NCI-H748 treated with DMSO at 0.1 percent for 48 hours (cell line): ENCODE measurements around the gene GPR6.

Experiments
- DNase-seq: peaks from one replicate; lab custom pipeline; 2025; lab: John Stamatoyannopoulos, UW

The GPR6 gene, protein sequence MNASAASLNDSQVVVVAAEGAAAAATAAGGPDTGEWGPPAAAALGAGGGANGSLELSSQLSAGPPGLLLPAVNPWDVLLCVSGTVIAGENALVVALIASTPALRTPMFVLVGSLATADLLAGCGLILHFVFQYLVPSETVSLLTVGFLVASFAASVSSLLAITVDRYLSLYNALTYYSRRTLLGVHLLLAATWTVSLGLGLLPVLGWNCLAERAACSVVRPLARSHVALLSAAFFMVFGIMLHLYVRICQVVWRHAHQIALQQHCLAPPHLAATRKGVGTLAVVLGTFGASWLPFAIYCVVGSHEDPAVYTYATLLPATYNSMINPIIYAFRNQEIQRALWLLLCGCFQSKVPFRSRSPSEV

GRCh38 chr6:109978174-109979032 lies at the start of gene GPR6:
Gene GPR6 (plus strand): TSS chr6:109978311. CDS start chr6:109979113, 802 bp downstream.
- peak; percentile 80 for DNase-seq

DNA sequence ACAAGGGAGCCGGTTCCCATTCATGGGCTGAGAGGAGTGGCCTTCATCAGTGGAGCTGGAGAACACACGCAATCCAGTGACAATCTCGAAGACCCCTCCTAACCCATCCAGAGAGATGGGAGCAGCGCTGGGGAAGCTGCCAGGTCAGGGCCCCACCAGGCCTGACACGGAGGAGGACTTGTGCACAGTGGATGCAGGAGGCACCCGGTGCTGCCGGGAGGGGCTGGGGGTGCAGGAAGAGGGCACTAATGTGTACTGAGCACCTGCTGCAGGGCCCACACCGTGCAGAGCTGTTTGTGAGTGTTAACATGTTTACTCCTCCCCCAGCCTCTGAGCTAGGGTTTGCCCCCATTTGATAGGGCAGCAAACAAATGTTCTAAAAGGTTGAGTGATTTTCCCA lies 43.8 kb upstream of the GPR6 start:
- no peak for DNase-seq

DNA sequence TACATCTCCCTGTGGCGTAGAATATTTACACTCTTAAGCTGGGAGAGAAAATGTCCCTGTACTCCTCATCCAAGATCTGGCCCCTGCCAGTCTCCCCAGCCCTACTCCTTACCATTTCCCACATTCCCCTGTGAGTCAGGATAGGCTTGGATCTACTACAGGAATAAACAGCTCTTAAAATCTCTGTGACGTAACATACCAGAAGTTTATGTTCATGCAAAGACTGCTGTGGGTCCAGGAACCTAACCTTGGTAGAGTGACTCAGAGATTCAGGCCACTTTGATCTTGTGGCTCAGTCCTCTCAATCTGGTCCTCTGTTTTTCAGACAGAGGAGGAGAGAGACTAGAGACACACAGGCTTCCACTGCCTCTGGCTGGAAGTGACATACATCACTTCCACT lies 38.5 kb upstream of the GPR6 start:
- no peak for DNase-seq

DNA sequence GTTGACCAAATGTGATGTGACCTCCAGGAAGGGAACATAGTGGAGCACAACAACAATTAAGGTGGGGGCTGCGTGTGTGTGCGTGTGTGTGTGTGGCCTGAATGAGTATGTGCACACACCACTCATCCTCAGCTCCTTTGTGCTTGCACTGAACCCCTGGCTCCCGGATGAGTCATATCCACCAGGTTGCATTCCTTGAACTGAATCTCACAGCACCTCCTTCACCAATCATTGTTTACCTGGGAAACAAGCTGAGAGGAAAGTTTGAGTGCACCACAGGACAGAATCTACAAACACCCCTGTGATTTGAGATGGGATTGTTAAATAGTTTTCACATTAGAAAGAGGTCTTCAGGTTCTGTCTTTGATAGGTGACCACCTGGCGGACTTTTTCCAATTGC lies 33.7 kb upstream of the GPR6 start:
- no peak for DNase-seq

GRCh38 chr6:109945091-109945490 lies 33.0 kb upstream of the GPR6 start:
- DNase-seq = no peak

DNA sequence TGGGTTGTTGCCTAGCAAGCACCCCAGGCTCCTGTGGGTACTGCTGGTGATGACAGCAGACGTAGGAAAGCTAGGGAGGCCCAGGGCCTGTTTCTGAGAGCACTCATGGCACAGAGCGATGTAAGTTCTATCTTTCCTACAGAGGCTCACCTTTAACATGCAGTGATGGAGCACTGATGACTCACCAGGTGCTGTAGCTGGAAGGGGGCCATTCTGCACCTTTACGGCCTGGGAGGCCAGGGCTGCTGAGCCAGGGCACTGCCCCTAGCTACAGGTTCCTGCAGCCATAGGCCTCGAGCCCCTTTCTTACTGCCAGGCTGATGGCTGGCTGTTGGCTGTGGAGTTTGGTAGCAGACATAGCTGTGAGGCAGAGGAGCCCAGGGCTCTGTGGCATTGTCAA lies 31.1 kb upstream of the GPR6 start:
- DNase-seq = no peak

- no peak for DNase-seq
These were observed 28.6 kb upstream of the GPR6 start for GRCh38 chr6:109949281-109950065.

DNA sequence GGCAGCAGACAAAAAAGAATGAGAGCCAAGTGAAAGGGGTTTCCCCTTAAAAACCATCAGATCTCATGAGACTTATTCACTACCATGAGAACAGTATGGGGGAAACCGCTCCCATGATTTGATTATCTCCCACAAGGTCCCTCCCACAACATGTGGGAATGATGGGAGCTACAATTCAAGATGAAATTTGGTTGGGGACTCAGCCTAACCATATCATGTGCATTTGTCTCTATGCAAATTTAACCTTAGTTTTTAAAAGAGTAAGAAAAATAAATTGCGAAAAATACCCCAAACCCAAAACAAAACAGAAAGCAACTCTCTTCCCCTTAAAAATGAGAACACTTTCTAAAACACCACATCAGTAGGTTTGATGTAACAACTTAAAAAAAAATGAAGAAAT lies 22.6 kb upstream of the GPR6 start:
- DNase-seq = no peak

DNA sequence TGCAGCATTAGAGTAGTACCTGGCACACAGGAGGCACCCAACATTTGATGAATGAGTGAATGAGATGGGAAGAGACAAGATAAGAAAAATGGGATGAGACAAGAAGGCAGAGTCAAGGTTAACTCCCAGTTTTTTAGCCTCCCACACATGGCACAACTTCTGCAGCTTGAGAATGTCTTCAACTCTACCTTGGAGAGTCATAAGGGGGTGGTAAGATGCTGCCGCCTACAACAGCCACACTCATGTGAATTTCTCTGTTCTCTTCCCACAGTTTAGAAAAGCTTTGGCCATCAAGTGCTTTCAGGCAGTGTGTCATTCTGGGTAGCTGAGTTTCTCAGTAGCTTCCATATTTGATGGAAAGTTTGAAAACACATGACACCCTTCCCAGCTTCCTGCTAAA lies 19.5 kb upstream of the GPR6 start:
- DNase-seq = no peak

DNA sequence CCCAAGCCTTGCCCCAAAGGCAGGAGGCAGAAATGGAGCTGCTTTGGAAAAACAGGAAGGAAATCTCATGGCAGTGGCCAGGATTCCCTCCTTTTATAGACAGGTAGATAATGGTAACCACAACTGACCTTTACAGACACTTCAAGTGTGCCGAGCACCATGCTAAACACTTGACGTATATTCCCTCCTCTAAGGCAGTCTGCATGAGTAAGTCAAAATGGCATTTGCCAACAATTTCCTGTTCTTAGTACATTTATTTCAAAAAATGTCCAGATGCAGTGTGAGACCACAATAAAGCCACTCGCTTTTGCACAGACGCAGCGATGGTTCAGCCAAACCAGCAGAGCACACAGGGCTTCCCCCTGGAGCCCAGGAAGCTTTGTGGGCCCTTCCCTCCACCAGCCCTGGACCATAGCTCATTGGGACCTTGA lies 16.5 kb upstream of the GPR6 start:
- no peak for DNase-seq

DNA sequence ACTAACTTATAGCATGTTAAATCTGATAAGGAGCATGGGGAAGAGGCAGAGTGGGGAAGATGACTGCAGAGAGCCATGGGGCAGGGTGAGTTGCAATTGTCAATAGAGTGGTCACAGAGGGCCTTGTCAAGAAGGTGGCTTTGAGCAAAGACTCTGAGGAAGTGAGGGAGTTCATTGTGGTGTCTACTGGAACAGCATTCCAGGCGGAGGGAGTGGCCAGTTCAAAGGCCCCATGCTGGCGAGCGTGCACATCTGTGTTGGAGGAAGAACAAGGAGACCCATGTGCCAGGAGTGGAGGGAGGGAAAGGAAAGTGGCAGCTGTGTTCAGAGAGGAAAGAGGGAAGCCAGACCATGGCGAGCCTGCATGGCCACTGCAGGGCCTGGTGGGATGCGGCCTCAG lies 15.8 kb upstream of the GPR6 start:
- DNase-seq = no peak

- no peak for DNase-seq
These were observed 14.4 kb upstream of the GPR6 start for GRCh38 chr6:109963598-109964170.

DNA sequence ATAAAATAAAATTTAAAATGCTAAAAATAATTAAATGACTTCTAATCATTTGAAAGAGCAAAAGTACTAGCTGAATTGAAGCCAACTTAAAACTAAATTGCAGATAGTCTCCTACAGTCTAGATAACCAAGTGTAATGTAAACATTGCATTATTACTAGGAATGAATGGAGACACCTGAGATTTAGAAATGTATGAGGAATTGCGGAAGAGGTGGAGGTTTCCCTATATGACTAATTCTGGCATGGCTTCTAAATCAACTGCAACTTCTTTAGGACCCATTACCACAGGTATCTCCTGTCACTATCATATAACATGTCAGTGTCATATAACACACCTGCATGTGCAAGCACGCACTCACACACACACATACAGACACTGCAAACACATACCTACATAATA lies 13.2 kb upstream of the GPR6 start:
- no peak for DNase-seq

- no peak for DNase-seq
These were observed 11.8 kb upstream of the GPR6 start for GRCh38 chr6:109966299-109966698.

DNA sequence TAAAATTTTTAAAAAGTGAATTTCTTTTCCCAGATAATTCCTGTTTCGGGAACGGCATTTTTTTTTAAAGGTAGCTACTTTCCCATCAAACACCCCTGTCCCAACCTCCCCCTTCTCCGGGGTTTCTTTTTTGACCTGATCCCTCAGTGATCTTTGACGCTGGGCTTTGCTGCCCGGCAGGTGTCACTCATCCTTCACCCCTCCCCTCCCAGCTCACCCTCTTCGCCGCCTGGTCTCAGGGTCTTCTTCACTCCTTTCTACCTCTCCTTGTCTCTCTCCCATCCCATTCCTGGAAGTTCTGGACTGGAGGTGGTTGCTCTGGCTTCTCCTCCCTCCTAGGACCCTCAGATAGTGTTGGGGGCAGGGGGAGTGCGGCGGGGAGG lies 329 bp upstream of the GPR6 start:
- DNase-seq = peak; percentile 80

DNA sequence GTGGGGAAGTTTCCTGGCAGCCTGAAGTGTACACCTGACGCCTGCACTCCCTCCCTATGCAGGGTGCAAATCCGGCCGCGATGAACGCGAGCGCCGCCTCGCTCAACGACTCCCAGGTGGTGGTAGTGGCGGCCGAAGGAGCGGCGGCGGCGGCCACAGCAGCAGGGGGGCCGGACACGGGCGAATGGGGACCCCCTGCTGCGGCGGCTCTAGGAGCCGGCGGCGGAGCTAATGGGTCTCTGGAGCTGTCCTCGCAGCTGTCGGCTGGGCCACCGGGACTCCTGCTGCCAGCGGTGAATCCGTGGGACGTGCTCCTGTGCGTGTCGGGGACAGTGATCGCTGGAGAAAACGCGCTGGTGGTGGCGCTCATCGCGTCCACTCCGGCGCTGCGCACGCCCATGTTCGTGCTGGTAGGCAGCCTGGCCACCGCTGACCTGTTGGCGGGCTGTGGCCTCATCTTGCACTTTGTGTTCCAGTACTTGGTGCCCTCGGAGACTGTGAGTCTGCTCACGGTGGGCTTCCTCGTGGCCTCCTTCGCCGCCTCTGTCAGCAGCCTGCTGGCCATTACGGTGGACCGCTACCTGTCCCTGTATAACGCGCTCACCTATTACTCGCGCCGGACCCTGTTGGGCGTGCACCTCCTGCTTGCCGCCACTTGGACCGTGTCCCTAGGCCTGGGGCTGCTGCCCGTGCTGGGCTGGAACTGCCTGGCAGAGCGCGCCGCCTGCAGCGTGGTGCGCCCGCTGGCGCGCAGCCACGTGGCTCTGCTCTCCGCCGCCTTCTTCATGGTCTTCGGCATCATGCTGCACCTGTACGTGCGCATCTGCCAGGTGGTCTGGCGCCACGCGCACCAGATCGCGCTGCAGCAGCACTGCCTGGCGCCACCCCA lies 1.2 kb downstream of the GPR6 start:
- DNase-seq = no peak

DNA sequence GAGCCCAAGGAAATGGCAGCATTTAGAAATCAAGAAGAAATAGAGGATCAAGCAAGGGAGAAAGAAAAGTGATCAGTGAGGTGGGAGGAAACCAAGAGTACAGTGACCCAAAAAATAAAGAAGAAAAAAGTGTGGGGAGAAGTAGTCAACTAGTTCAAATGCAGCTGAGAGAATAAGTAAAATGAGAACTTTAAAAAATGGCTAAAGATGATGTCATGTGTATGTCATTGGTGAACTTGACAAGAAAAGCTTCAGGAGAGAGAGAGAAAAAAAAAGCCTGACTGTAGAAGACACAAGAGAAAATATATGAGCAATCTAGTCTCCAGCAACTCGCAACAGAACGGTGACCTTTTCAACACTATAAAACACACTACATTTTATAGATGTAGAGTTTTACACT lies 6.3 kb downstream of the GPR6 start:
- DNase-seq = no peak

- no peak for DNase-seq
These were observed 9.1 kb downstream of the GPR6 start for GRCh38 chr6:109987196-109987595.

GRCh38 chr6:109991201-109992101 lies 13.3 kb downstream of the GPR6 start:
- no peak for DNase-seq

DNA sequence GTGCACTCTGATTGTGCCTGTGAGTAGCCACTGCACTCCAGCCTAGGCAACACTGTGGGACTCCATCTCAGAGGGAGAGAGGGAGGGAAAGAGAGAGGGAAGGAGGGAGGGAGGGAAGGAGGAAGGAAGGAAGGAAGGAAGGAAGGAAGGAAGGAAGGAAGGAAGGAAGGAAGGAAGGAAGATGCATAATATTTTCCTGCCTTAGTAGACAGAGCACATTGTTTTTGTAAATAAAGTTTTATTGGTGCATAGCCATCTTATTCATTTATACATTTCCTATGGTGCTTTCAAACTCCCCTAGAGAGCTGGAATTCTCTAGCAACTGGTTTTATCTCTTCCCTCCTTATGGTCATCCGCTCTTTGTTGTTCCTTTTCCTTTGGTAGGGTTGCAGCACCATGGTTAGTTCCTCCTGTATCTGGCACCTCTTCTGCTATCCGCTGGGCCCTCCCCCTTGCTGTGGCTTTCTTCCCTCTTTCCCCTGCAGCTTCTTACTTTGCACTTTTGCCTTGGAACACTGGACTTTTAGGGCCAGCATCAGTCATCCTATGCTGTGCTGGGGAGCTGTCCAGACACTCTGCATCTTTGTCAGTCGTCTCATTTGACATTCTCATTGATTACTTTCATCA lies 20.2 kb downstream of the GPR6 start:
- DNase-seq = no peak
